ENCODE measurements around the gene HAAO.

HAAO gene

DNA sequence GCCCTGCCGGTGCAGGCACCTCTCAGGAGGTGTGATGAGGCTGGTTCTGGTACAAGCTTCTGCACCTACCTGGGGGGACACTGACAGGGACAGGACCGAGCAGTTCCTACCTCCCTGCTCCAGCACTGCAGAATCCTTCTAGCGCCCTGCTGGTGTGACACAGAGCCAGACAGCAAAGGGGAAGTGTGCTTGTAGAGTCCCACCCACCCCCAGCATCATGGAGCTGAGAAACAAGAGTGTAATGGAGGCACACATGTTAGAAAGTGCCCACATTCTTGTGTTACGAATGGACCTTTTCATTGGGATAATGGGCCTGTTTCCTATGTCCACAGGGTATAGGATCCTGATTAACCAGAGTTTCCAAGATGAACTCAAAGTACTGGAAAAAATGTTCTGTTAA is 66.7 kb downstream of the HAAO start:
- peak; percentile 85; the same call in 1 of the 2 replicates for TF ChIP-seq SPI1 (IDR thresholded peaks at IDR 0.05; ENCODE audit: borderline replicate concordance, low read depth)
- TF ChIP-seq POLR2AphosphoS5 (IDR thresholded peaks at IDR 0.05; ENCODE audit: low read depth) = no peak
- no peak for TF ChIP-seq GABPA (IDR thresholded peaks at IDR 0.05; ENCODE audit: low read depth)

DNA sequence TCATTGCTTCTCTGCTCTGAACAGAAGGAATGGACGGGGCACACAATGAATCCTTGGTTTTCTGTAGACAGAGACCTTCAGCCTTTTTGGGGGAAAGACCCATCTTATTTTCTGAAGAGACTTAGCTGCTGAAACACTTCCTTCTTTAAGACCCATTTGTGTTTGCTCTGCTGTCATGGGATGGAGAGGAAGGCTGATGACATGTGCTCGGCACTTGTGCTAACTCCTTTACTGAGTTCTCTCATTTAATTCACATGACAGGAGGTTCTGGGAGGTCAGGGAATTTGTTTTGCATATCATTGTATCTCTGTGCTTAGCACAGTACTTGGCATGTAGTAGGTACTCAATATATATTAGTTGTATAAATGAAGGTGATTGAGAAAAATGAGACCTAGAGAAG is 67.5 kb downstream of the HAAO start:
- H3K4me3 ChIP-seq (replicated peaks; ENCODE audit: insufficient read depth, low read length) = no peak overlapping the region

More for the DNA sequence above, 66.7 kb downstream of the HAAO start:
- peak in 1 of 2 experiments; percentile 61 for DNase-seq (ENCODE audit: low read depth in 1 of 2, low spot score in 1 of 2)
- H3K27ac ChIP-seq (replicated peaks) = no peak overlapping the region
- H3K4me3 ChIP-seq (replicated peaks; ENCODE audit: insufficient read depth, low read length) = no peak overlapping the region
- H3K27me3 ChIP-seq (ENCODE audit: insufficient read depth, poor library complexity, severe bottlenecking) = no peaks in the 10 kb centered on the region

DNA sequence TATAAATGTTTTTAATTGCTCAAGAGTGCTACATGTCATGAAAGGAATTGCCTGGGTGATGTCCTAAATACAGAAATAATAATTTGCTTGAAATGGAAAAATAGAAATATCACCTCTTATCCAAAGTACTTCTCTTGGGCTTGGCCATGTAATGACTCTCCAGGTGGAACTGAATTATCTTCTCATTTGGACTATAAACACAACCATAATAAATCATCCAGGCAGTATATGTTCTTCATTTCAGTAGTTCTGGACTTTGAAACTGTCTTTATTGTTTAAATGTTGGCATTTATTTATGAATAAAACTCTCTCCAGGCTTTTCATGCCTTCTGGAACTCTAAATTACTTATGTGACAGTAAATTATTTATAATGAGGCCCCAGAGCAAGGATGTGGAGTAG is 68.9 kb downstream of the HAAO start:
- TF ChIP-seq, protein P1, sequence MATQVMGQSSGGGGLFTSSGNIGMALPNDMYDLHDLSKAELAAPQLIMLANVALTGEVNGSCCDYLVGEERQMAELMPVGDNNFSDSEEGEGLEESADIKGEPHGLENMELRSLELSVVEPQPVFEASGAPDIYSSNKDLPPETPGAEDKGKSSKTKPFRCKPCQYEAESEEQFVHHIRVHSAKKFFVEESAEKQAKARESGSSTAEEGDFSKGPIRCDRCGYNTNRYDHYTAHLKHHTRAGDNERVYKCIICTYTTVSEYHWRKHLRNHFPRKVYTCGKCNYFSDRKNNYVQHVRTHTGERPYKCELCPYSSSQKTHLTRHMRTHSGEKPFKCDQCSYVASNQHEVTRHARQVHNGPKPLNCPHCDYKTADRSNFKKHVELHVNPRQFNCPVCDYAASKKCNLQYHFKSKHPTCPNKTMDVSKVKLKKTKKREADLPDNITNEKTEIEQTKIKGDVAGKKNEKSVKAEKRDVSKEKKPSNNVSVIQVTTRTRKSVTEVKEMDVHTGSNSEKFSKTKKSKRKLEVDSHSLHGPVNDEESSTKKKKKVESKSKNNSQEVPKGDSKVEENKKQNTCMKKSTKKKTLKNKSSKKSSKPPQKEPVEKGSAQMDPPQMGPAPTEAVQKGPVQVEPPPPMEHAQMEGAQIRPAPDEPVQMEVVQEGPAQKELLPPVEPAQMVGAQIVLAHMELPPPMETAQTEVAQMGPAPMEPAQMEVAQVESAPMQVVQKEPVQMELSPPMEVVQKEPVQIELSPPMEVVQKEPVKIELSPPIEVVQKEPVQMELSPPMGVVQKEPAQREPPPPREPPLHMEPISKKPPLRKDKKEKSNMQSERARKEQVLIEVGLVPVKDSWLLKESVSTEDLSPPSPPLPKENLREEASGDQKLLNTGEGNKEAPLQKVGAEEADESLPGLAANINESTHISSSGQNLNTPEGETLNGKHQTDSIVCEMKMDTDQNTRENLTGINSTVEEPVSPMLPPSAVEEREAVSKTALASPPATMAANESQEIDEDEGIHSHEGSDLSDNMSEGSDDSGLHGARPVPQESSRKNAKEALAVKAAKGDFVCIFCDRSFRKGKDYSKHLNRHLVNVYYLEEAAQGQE (IDR thresholded peaks at IDR 0.05; ENCODE audit: insufficient replicate concordance, low read depth) = no peak
- TF ChIP-seq SPI1 (IDR thresholded peaks at IDR 0.05; ENCODE audit: borderline replicate concordance, low read depth) (no peak), POLR2AphosphoS5 (IDR thresholded peaks at IDR 0.05; ENCODE audit: low read depth) (no peak), GABPA (IDR thresholded peaks at IDR 0.05; ENCODE audit: low read depth) (no peak)
- TF ChIP-seq, protein P2, sequence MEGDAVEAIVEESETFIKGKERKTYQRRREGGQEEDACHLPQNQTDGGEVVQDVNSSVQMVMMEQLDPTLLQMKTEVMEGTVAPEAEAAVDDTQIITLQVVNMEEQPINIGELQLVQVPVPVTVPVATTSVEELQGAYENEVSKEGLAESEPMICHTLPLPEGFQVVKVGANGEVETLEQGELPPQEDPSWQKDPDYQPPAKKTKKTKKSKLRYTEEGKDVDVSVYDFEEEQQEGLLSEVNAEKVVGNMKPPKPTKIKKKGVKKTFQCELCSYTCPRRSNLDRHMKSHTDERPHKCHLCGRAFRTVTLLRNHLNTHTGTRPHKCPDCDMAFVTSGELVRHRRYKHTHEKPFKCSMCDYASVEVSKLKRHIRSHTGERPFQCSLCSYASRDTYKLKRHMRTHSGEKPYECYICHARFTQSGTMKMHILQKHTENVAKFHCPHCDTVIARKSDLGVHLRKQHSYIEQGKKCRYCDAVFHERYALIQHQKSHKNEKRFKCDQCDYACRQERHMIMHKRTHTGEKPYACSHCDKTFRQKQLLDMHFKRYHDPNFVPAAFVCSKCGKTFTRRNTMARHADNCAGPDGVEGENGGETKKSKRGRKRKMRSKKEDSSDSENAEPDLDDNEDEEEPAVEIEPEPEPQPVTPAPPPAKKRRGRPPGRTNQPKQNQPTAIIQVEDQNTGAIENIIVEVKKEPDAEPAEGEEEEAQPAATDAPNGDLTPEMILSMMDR (IDR thresholded peaks at IDR 0.05; ENCODE audit: insufficient read depth, low read length) = no peak
- Histone ChIP-seq H3K27me3 (ENCODE audit: insufficient read depth, poor library complexity, severe bottlenecking) (no peaks in the 10 kb centered on the region), H3K27ac (replicated peaks) (no peak overlapping the region), H3K4me3 (replicated peaks; ENCODE audit: insufficient read depth, low read length) (no peak overlapping the region)
- DNase-seq (ENCODE audit: low read depth in 1 of 2, low spot score in 1 of 2) = no peak

More for the DNA sequence above, 67.5 kb downstream of the HAAO start:
- Histone ChIP-seq H3K27ac (replicated peaks) (no peak overlapping the region), H3K27me3 (ENCODE audit: insufficient read depth, poor library complexity, severe bottlenecking) (no peaks in the 10 kb centered on the region)
- no peak for DNase-seq (ENCODE audit: low read depth in 1 of 2, low spot score in 1 of 2)
- TF ChIP-seq, protein P1 (IDR thresholded peaks at IDR 0.05; ENCODE audit: insufficient replicate concordance, low read depth) = no peak
- TF ChIP-seq SPI1 (IDR thresholded peaks at IDR 0.05; ENCODE audit: borderline replicate concordance, low read depth) (no peak), POLR2AphosphoS5 (IDR thresholded peaks at IDR 0.05; ENCODE audit: low read depth) (no peak), GABPA (IDR thresholded peaks at IDR 0.05; ENCODE audit: low read depth) (no peak)
- TF ChIP-seq, protein P2 (IDR thresholded peaks at IDR 0.05; ENCODE audit: insufficient read depth, low read length) = no peak

DNA sequence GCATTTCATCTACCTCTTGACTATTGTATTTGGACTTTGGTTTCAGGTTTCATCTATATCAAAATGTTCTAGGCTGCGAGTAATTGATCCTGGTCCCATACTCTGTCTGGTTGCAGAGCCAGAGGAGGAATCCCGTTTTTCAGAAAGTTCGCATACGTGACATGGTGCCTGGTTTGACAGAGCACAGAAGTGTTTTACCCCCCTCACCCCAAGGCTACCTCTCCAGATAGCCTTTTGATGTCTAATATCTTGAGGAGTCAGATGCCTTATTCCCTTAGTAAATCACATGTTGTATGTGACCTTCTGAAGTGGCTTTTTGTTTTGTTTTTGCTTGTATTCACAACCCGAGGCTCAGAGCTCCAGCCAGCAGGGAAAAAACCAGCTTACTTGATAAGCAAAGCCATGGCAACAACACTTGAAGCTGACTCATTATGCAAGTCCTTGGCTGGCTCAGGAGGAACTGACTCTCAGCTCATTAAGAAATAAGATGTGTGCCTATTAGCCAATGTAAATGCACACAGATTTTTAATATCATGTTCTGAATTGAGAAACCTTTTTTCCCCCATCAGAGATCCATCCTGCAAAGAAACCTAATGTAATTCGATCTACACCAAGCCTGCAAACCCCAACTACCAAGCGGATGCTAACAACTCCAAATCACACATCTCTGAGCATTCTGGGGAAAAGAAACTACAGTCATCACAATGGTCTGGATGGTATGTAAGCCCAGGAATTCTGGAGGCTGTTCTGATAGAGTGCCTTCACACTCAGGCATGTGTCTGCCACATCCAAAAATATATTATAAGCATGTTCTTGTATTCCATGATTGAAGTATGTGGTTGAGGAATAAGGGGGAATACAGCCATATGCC is 69.8 kb downstream of the HAAO start:
- H3K4me3 ChIP-seq (replicated peaks; ENCODE audit: insufficient read depth, low read length) = no peak overlapping the region
- no peaks in the 10 kb centered on the region for H3K27me3 ChIP-seq (ENCODE audit: insufficient read depth, poor library complexity, severe bottlenecking)
- peak; percentile 43 to 74 for DNase-seq (ENCODE audit: low read depth in 1 of 2, low spot score in 1 of 2)
- TF ChIP-seq, protein P2 (IDR thresholded peaks at IDR 0.05; ENCODE audit: insufficient read depth, low read length) = no peak
- TF ChIP-seq SPI1 (IDR thresholded peaks at IDR 0.05; ENCODE audit: borderline replicate concordance, low read depth) (no peak), GABPA (IDR thresholded peaks at IDR 0.05; ENCODE audit: low read depth) (no peak), POLR2AphosphoS5 (IDR thresholded peaks at IDR 0.05; ENCODE audit: low read depth) (no peak)
- TF ChIP-seq, protein P1 (IDR thresholded peaks at IDR 0.05; ENCODE audit: insufficient replicate concordance, low read depth) = no peak
- H3K27ac ChIP-seq (replicated peaks) = peak overlapping the region; percentile 13

Measured in HL-60 (cell line).